Astrocyte of the cerebellum (primary cell): ENCODE measurements around the gene CLN5.

Experiments used
- DNase-seq: peaks from one replicate; pipeline ENCODE4 v3.0.0-alpha.2; 2011; ENCODE audit warnings: low read depth
- H3K4me3 ChIP-seq: 2 replicates; pipeline ENCODE4 v1.5.1; 2011; ENCODE audit warnings: mild to moderate bottlenecking, low read depth, low read length, moderate library complexity
- CTCF ChIP-seq: IDR thresholded peaks from 2 replicates; pipeline ENCODE4 v1.5.1; 2012; ENCODE audit warnings: low read length, low read depth, moderate library complexity, mild to moderate bottlenecking; ENCODE audit errors: missing control alignments
- in situ Hi-C: cut with HindIII; loops from 2 replicates; pipeline ENCODE4 v1.10.0; 2017; ENCODE audit warnings: low sequenced_read_pairs

The CLN5 gene

DNA sequence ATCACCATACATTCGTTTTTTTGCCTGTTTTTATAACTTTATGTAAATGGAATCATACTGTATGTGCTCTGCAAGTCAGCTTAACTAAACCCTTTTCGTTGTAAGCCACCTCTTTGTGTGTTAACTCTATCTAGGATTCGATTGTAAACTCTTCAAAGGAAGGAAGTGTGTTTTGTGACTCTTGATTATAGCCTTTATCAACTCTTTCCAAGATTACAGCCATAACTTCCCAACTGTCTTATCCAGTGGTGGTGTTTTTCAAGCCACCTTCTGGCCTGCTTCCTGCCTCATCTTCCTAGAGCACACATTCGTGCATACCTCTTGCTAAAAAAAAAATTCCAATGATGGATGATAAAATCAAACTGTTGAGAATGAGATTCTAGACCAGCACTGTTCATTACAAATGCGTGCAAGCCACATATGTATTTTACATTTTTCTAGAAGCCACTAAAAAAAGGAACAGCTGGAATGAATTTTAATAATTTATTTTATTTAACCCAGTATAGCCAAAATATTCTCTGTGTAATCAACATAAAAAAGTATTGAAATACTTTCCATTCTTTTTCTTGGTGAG lies 47.1 kb downstream of the CLN5 start:
- no peak overlapping the region for H3K4me3 ChIP-seq
- in situ Hi-C loops: no loop called here
- no peak for DNase-seq
- TF ChIP-seq CTCF: no peak

DNA sequence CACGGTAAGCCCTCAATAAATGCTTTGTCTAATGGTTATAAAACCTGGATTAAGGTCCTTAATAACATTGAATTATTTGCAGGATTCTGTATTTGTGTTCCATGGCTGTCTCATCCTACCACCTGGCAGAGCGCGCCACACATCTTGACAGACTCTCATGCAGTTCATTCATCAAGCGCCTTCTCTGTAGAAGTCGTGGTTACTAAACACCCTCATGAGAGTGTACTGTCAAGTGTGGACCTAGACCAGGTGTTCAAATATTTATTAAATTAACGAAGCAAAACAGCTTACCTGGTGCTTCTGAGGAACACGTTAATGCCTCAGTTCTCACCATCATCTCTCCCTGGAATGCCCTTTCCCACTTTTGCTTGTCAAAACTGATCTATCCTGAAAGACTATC lies 48.2 kb downstream of the CLN5 start:
- TF ChIP-seq CTCF: no peak
- no peak for DNase-seq
- in situ Hi-C loops: no loop called here
- H3K4me3 ChIP-seq: no peak overlapping the region

DNA sequence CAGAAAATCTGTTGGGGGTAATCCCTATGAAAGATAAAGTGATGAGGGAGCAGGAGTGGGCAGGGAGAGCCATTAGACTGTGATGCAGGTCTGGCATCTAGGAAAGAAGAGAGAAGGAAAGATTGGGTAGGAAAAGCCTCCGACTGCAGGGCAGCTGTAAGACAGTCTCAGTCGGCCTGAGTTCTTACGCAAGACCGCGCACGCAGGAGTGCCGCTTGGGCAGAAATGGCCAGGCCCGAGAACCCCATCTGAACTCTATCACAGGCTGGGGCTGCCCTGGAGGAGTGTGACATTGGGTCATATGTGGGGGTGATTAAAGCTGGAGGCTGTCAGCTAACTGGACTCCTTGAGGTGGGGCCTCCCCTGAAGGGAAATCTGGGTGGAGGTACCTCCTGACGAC lies 49.0 kb downstream of the CLN5 start:
- in situ Hi-C loops: no loop called here
- TF ChIP-seq CTCF: no peak
- no peak overlapping the region for H3K4me3 ChIP-seq
- DNase-seq: no peak

- TF ChIP-seq CTCF: no peak
- no peak overlapping the region for H3K4me3 ChIP-seq
- in situ Hi-C loops: no loop called here
- DNase-seq: no peak
These were observed 50.8 kb downstream of the CLN5 start for GRCh38 chr13:77042566-77043177.

DNA sequence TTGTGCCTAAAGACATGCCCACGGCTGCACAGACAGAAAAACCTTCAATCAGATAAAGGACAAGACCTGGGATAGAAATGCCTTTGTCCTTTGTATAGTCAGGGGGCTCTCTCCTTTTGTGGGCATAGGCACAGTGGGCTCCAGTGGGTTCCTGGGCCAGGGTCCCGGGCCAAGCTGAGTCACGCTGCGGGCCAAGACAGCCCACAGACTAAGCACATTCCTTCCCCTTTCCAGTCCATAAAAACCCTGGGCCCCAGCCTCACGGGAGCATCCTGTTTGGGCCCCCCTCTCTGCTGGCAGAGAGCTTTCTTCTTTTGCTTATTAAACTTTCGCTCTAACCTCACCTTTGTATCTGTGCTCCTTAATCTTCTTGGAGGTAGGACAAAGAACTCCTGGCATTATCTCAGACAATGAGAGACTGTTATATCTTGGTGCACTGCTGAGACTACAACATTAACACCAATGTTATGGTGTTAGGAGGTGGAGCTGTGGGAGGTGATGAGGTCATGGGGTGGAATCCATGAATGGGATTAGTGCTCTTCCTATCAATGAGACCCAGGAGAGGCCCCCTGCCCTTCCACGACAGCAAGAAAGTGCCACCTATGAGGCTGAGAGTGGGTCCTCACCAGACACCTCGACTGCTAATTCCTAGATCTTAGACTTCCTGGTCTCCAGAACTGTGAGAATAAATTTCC lies 55.9 kb downstream of the CLN5 start:
- H3K4me3 ChIP-seq: no peak overlapping the region
- no peak for TF ChIP-seq CTCF
- no peak for DNase-seq
- in situ Hi-C loops: no loop called here

DNA sequence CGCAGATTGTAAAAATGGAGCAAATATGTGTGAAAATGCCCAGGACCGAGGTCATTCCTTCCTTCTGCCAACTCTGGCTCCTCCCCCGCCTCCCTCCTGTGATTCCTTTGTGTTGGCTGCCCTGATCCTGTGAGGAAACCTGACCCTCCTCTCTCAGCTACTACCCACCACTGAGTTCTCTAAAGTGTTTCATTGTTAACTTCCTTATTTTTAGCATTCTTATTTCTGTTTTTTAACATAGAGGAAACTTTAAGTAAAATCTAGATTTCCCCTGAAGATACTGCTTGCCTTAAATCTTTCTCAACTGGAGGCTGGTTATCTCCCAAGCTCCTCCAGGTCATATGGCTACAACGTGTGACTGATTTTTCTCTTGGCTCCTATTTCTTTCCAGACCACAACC lies 56.8 kb downstream of the CLN5 start:
- in situ Hi-C loops: no loop called here
- H3K4me3 ChIP-seq: no peak overlapping the region
- DNase-seq: no peak
- no peak for TF ChIP-seq CTCF
